Eye (tissue), 1 donor: ENCODE measurements around the gene VSIG1.

Source experiments
- DNase-seq: peaks from one replicate; pipeline ENCODE4 v3.0.0-alpha.2; 2015

The VSIG1 gene

DNA sequence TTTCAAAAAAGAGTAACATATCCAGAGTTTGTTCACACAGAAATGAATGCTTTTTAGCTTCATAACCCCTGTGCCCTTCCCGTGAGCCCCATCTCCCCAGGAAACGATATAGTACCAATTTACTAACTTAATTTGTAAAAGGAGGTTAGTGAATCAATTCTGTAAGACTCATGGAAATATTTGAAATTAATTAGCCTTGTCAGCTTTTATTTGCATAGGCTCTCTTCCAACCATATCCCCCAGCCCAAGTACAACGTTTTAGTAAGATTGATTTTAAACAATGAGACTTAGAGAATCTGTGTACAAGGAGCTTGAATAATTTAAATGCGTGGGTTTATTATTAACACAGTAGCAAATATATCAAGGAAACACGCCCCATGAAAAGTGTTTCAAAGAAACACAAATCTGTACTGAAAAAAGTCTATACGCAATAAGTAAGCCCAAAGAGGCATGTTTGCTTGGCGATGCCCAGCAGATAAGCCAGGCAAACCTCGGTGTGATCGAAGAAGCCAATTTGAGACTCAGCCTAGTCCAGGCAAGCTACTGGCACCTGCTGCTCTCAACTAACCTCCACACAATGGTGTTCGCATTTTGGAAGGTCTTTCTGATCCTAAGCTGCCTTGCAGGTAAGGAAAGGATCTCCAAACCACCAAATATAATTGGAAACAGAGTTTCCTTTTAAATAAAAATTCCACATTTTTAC lies at the start of gene VSIG1:
Gene VSIG1 (plus strand): TSS at position 512 of the 703 bp plus-strand sequence. CDS start 66 bp downstream, at position 578.
- no peak for DNase-seq

DNA sequence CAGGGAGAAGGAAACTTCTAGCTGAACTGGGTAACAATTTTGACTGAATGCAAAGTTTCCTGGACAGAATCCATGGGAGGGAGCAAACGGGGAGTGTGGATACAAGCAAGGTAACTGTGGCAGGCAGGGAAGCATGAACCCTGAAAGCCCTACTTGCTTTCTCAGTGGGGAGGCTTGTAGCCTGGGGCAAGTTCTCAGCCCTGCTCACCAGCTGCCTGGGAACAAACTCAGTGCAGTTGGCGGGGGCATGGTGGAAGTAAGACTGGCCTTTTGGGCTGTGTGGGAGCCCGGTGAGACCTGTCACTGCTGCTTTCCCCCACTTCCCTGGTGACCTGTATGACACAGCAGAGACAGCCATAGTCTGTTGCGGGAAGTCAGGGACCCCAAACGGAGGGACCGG lies 48.7 kb upstream of the VSIG1 start:
- DNase-seq = no peak

DNA sequence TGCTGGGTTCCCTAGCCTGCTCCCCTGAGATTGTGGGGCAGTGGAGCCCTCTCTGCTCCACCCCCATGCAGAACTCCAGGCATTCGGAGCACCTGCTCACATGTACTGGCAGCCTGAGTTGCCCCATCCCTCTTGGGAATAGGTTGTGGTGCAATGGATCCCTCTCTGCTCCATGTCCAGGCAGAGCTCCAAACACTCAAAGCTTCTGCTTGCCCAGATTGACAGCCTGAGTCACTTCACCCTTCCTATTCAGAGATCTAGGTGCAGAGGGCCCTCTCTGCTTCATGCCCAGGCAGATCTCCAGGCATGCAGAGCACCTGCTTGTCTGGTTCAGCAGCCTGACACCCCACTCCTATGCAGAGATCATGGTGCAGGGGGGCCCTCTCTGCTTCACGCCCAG lies 44.1 kb upstream of the VSIG1 start:
- DNase-seq = no peak

DNA sequence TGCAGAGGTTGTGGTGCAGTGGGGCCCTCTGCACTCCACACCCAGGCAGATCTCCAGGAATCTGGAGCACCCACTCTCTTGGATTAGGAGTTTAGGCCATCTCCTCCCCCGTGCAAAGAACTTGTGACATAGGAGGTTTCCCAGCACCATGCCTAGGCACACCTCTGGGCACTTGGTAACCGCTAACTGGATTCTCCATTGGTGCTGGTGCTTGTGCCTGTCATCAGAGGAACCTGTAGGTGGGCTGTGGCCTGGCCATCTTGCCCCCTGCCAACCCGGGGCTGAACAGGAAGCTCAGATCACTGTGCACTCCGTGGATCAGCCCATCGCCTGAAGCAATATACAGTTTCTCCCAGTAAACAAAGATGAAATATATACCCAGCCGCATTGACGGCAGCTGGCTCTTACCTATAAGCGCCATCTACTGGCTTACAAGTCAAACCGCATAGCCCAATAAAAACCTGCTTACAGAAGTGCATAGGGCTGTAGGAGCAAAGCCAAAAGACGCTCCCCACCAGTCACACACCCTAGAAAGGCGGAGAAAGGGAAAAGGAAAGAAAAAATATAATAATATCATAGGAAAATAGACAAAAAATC lies 43.5 kb upstream of the VSIG1 start:
- peak; percentile 3 for DNase-seq

DNA sequence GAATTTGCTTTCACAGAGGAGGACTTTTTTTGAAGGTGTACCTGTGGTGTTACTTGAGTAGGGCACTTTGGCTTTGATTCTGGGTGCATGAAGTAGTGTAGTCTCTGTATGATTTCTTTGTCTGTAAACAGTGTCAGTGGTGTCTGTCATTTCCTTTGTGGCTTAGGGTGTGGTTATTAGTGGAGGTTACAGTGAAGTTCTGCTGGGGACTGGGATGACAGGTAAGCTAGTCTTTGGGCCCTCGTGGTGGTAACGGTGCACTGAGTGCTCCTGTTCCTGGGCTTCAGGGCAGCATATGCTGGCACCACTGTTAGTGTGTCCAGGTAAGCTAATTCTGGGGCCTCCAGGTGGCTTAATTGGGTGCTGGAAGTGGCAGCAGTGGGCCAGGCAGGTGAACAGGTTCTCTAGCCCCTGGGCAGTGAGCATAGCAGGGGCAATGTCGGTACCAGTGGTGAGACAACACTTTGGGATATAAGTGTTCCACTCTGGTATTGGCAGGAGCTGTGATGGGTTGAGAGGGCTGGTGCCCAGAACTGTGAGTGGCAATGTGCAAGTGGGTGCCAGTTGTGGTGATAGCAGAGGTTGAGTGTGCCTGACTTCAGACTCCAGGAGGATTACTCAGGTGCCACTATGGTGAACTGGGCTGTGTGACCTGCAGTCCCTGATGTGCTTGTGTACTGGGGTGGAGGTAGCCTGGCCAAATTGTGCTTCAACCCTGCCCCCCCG lies 26.0 kb upstream of the VSIG1 start:
- no peak for DNase-seq

DNA sequence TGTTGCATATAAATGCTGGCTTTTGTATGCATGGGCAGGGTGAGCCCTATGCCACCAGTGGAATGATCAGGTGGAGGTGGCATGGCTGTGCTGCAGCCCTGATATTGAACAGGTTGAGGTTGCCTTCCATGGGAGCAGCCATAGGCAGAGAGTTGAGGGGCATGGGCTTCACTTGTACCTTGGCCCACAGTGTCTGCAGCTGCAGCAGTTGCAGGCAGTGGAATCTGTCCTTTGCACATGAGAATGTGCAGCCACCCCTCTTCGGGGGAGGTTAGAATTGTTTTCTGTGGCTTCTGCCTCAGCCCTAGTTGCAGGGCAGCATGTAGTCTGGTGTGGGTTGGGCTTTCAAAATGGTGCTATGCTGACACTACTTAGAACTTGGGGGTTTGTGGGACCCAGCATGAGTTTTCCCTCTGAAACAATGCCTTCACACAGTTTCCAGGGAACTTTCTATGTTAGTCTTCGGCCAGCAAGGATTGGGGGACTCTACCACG lies 25.4 kb upstream of the VSIG1 start:
- no peak for DNase-seq

DNA sequence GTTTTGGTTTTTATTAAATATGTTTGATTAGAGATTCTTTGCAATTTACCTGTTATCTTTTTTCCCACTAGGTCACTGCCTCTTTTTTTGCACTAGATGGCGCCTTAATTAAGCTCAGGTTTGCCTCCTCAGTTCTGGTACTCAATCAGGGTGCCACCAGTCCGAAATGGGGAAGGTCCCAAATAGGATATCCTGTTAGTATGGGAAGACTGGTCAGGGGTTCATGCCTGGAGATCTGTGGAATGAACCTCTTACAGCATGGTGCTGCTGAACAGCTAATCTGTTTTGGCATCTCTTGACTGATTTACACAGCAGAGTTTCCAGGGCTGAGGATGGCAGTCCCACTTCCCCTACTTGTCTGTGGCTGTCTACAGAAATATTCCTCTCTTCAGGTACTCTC lies 24.2 kb upstream of the VSIG1 start:
- DNase-seq = no peak

DNA sequence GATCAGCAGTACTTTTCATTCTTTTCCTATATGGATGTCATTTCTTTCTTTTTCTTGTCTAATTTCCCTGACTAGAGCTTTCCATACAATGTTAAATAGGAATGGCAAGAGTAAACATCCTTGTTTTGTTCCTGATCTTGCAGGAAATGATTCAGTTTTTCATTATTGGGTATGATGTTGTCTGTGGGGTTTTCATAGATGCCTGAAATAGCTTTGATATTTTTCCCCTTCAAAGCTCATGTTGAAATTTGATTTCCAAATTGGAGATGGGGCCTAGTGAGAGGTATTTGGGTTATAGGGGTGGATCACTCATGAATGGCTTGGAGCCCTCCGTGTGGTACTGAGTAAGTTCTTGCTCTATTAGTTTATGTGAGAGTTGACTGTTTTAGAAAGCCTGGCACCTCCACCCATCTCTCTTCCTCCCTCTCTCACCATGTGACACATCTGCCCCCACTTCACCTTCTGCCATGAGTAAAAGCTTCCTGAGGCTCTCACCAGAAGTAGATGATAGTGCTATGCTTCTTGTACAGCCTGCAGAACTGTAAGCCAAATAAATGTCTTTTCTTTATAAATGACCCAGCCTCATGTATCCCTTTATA lies 22.3 kb upstream of the VSIG1 start:
- DNase-seq = no peak

DNA sequence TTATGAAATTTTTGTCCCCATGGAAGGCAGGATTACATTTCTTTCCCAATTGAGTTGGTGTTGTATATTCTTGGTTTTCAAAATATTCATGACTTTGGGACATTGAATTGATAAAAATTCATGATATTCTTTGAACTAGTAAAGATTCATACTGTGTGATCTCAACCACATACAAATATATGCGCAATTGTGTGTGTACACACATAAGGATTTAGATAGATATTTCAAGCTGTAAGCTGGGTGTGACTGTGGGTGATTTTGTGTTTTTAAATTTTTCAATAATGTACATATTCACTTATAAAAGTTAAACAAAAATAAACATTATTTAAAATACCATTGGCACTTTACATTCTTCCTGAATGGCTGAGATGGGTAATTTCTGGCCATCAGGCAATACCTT lies 19.5 kb upstream of the VSIG1 start:
- DNase-seq = no peak

DNA sequence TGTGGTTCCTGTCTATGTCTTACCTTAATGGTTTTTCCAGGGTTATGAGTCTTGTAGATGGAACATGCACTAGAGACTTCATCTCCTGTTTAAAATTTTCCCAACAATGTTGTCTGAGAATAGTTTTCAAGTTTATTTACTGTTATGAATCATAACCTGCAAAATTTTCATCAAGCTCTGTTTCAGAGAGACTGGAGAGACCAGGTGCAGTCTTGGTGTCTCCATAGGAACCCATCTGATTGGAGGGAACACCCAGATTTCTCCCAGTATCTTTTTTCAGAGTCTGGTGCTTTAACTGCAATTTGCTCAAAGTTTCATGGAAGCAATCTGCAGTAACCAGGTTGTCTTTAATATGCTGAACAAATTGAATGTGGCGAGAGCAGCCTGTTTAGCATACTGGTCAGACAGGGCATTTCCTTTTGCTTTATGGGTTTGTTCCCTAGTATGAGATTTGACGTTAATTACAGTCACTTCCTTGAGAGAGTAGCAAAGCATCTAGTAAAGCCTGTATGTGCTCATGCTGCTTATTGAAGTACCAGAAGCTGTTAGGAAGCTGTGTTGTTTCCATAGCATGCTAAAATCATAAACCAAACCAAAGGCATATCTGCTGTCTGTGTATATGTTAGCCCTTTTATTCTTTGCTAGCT lies 18.8 kb upstream of the VSIG1 start:
- no peak for DNase-seq

DNA sequence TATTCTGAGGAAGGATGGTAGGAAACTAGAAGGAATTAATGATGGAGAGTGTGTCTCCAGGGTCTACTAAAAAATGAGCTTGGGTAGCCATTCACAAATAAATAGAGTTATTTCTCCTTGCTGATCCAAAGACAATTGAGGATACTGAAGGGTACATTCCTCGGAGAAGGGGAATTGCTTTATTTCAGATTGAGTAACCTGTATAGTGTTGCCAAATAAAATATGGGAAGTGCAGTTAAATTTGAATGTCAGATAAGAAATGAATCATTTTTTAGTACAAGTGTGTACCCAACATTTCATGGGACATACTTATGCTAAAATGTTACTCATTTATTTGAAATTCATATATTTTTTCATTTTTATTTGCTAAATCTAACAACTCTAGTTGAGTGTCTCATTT lies 16.0 kb upstream of the VSIG1 start:
- DNase-seq = no peak

DNA sequence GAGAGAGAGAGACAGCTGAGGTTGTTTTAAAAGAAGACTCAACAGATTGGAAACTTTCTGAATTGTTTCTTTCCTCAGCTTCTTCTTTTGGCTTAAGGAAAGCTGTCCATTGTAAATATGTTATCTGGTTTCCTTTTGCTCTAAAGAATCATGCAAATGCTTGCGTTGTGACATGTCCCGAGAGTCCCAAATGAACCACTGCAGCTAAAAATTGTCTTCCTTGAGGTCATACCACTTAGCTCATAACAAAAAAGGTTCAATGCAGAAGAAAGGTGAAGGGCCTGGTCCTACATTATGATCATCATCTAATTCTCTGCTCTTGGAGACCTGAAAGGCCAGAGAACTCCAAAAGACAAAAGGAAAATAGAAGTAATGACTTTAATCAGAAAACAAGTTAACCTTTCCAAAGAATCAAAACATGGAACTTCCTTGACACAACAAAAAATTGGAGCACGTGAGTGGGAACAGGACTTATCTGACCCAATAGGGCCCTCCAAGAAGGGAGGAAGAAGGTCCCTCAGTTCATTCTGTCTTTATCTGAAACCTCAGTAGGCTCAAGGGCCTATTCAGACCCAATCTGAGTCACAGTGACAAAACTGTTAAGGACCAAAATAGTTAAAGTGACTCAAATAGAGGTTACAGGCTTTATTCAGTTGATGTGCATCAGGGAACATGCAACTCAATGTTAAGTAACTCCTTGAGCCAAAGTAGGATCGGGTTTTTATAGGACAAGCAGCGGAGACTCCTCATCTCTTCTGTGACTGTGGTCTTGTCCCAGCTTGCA lies 14.7 kb upstream of the VSIG1 start:
- no peak for DNase-seq

DNA sequence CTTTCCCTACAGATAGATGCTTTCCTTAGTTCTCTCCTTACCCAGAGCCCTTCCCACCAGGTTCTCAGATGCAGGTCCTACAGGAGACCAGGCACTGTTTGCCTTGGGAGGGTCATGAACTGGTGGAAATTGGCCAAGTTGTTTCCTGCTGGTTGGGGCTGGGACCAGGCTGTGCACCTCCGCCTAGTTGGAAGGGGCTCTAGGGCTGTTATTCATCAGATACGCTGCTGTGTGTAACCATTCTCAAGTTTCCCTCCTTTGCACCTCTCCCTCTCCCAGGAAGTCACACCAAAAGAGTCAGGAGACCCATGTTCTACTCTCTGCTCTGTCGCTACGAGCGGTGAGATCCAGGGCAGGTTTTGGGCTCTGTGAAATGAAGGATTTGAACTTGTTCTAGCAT lies 11.9 kb upstream of the VSIG1 start:
- no peak for DNase-seq

DNA sequence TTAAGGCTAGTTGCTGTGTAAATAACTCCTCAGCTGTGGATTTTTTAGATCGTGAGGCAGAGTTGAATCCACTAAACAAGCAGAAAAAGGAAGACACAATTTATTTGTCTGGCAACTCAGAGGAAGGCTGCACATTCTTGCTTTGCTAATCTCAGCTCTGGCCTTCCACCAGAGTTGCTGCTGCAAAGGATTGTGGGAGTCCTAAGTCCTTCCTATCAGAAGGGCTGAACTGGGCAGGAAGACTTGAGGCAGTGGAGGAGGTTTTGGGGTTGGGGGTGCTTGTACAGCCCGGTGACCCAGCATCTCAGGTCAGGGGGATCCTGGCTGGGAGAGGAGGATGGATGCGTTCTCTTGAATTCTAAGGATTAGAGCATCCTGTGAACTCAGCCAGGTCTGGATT lies 11.0 kb upstream of the VSIG1 start:
- DNase-seq = no peak

DNA sequence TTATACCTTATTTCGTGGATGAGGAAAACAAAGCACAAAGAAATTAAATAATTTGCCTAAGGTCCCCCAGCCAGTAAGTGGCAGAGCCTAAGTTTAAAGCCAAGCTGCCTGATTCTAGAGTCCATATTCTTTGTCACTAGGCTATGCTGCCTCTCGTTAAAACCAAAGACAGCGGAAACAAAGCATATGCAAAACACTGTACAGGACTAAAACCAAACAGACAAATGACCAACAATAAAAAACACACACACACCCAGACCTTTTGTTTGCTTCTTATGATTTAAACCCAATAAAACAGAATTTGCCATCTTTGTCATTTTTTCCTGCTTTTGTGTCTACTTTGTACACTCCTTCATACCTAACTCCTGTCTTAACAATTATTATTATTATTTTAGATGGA lies 10.1 kb upstream of the VSIG1 start:
- no peak for DNase-seq

DNA sequence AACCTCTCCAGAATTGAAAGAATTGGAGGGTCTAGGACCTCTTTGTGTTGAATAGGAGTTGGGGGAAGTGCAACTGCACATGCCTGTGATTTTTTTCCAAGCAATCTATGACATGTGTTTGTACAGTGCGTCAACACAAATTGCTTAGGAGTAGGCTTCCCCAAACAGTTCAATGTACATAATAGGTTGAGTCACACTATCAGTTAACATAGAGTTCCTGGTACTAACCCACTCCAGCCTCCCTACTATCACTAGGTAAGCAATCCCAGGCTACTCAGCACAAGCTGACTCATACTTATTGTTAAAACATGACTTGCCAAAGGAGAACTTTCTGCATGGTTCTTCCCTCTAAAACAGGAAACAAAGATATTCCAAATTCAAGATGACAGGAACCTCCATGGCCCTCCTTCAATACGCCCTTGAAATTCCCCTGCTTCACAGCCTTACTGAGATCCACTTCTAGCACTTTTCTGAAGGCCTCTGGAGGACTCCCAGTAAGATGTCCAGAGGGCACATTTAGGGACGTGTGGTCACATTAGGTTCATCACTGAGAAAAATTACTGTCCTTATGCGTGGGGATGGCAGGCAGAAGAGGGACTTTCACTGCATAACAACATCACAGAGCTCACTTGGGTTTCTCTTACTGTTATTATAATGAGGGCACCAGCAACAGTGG lies 8.4 kb upstream of the VSIG1 start:
- no peak for DNase-seq

DNA sequence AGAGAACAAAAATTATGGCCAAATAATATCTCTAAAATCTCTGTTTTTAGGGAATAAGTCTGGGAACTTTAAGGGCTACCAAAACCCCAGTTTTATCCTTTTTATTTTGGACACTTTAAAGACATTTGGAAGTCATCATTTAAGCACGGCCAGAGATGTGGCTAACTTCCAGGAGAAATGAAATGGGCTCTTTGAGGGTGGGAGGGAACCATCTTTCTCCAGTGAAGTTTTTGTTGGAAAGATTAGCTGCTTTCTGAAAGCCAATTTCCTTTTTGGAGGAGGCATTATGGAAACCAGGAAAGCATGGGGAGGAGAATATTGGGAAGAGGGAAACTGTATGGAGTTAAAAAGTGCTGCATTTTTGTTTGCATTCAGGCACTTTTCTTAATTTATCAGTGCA lies 4.8 kb downstream of the VSIG1 start:
- peak; percentile 8 for DNase-seq

DNA sequence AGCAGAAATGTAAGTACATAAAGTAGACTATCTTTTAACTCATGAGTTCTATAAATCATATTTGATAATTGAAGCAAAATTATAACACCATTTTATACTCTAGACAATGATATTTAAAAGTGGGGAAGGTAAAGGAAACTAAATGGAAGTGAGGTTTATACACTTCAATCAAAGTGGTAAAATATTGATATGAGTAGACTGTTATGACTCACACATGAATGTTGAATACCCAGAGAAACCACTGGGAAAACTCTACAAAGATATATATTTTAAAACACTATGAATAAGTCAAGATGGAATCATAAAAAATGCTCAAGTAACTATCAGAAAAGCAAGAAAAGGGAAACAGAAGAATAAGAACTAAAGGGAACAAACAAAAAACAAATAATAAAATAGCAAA lies 8.4 kb downstream of the VSIG1 start:
- DNase-seq = no peak

DNA sequence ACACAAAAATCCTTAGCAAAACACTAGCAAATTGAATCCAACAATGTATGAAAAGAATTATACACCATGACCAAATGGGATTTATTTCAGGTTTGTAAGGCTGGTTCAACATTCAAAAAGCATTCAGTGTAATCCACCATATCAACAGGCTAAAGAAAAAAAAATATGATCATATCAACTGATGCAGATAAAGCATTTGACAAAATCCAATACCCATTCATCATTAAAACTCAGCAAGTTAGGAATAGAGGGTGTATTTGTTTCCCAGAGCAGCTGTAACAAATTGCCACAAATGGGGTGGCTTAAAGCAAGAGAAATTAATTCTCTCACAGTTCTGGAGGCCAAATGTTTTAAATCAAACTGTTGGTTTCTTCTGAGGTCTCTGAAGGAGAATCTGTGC lies 10.7 kb downstream of the VSIG1 start:
- peak; percentile 4 for DNase-seq

DNA sequence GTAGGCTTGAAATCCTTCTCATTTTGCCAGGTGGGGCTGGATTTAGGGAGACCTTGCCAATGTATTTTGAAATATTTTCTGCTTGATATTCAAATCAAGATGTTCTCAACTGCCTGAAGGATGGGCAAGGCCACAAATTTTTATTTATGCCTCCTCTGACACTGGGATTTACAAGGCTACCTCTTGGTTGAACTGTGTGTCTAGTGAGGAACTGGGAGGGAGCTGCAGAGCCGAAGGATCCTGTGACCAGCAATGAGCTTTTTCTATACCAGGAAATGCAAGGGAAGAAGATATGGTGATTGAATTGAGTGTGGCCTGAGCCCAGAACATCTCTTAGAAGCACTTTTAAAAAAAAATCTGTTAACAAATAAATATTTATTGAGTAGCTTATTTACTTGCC lies 14.9 kb downstream of the VSIG1 start:
- no peak for DNase-seq

DNA sequence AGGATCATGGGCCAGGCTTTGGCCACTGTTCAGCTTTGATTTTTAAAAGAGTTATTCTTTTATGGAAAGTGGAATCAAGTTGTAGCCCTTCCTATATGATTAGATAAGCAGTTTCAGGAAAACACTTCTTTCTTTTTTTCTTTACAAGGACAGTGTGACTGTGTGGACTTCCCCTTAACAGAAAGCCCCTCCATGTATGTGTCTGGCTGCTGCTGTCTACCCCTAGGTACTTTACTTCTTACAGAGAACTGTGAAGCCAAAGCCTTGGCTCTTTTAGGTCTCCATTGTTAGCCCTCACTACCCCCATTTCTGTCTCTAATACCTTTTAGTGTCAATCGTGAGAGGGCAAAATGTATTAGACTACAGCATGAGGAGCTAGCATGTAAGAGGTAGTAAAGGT lies 19.1 kb downstream of the VSIG1 start:
- DNase-seq = no peak

DNA sequence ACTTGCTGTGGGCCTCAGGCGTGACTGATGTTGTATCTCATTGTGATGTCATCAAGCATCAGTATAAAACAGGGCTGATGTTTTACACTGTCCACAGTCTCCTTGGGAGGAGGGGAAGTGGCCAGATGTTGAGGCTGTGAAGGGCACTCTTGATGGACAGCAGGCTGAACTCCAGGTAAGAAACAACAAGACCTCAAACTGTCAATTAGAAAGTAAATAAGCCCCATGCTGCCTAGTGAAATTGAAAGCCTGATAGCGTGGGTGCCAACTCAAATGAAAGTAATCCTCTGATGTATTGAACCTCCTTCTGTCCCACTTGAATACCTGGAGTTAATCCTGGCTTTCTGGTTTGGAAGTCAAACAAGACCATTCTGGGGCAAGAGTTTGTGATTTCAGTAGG lies 19.7 kb downstream of the VSIG1 start:
- no peak for DNase-seq
